Brain microvascular endothelial cell (primary cell): ENCODE data around the gene XKR3.

ENCODE experiments used
- DNase-seq: peaks from one replicate; pipeline ENCODE4 v3.0.0-alpha.2; 2020
- H3K27ac ChIP-seq: fragments of 250-450 bp; sonication (Bioruptor Pico); 2 replicates; pipeline ENCODE4 v1.5.1; 2020; ENCODE audit warnings: mild to moderate bottlenecking, moderate library complexity
- H3K27me3 ChIP-seq: fragments of 250-450 bp; sonication (Bioruptor Pico); replicated peaks from 2 replicates; pipeline ENCODE4 v1.5.1; 2020; ENCODE audit warnings: mild to moderate bottlenecking
- H3K36me3 ChIP-seq: fragments of 250-450 bp; sonication (Bioruptor Pico); replicated peaks from 2 replicates; pipeline ENCODE4 v1.5.1; 2020; ENCODE audit warnings: mild to moderate bottlenecking
- H3K4me3 ChIP-seq: 2 replicates; pipeline ENCODE4 v1.5.1; 2011; ENCODE audit warnings: low read depth, mild to moderate bottlenecking, control low read depth, low read length, moderate library complexity
- in situ Hi-C: cut with HindIII; loops from 2 replicates; pipeline ENCODE4 v1.10.0; 2017; ENCODE audit warnings: low sequenced_read_pairs, low pct_ligation_motif_present
- TF ChIP-seq, protein P1 (sequence below): IDR thresholded peaks from 2 replicates; pipeline ENCODE4 v1.5.1; 2011; ENCODE audit warnings: low read depth, mild to moderate bottlenecking, moderate library complexity, low read length, control low read depth, inconsistent platforms; ENCODE audit errors: missing control alignments

XKR3 gene

DNA sequence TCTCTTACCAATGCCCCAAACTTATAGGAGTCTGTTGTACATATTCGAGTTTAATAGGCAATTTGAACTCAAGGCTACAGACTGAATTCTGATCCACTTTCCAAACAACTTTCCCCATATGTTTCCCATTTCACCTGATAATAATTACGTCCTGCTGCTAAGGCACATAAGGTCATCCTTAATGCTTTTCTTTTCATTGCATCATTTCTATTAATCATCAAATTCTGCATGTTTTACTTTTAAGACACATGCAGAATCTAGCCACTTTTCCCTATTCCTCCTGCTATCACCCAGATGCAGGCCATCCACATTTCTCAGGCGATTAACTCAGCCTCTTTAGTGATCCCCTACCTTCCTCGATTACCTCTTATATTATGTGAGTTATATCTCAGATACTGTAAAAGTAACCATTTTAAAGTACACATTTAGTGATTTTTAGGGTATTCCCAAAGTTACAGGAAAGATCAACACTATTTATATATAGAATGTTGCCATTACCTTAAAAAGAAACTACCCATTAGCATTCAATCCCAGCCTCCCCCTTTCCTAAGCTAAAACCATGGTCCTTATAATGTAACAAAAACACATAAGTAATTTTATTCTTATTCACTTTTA is 14.9 kb downstream of the XKR3 start:
- TF ChIP-seq, protein P1, sequence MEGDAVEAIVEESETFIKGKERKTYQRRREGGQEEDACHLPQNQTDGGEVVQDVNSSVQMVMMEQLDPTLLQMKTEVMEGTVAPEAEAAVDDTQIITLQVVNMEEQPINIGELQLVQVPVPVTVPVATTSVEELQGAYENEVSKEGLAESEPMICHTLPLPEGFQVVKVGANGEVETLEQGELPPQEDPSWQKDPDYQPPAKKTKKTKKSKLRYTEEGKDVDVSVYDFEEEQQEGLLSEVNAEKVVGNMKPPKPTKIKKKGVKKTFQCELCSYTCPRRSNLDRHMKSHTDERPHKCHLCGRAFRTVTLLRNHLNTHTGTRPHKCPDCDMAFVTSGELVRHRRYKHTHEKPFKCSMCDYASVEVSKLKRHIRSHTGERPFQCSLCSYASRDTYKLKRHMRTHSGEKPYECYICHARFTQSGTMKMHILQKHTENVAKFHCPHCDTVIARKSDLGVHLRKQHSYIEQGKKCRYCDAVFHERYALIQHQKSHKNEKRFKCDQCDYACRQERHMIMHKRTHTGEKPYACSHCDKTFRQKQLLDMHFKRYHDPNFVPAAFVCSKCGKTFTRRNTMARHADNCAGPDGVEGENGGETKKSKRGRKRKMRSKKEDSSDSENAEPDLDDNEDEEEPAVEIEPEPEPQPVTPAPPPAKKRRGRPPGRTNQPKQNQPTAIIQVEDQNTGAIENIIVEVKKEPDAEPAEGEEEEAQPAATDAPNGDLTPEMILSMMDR, result no peak
- no peaks in the 10 kb centered on the region for H3K36me3 ChIP-seq
- H3K27me3 ChIP-seq, result no peaks in the 10 kb centered on the region
- H3K27ac ChIP-seq, result no peak overlapping the region
- in situ Hi-C loops, result no loop called here
- H3K4me3 ChIP-seq, result no peak overlapping the region
- DNase-seq, result no peak

DNA sequence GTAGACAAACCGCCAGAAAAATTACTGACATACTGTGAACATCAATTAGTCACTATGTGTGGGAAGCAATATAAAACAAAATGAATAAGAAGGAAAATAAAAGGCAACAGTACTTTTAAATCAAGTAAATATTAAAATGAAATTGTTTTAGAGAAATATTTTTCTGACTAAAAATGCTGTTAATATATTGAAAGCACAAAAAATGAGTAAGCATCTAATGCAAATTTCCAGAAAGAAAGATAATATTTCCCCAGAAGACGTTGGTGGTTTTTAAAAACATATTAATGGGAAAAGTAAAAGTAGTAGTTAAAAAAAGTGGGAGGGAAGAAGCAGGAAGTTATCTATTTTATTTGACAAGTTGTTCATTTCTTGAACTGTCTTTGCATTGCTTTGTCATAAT is 16.5 kb downstream of the XKR3 start:
- Histone ChIP-seq H3K27ac (no peak overlapping the region), H3K36me3 (no peaks in the 10 kb centered on the region), H3K4me3 (no peak overlapping the region), H3K27me3 (no peaks in the 10 kb centered on the region)
- TF ChIP-seq, protein P1, result no peak
- DNase-seq, result no peak
- in situ Hi-C loops, result no loop called here

DNA sequence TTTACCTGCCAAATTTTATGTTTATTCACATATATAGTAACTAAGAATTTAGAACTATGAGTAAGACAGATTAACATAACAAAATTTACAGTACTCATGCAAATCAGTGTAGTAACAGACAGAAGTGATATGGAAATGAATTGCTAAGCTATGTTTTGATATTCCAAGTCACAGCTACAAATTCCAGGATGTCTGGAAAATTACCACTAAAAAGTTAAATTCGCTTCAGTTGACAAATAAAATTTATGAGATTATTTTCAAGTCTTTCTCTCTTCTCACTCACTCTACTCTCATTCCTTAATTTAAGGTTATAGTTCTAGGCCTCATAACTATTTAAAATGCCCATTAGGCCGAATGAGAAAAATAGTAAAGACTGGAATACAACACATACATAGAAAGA is 18.1 kb downstream of the XKR3 start:
- in situ Hi-C loops, result no loop called here
- TF ChIP-seq, protein P1, result no peak
- no peak overlapping the region for H3K27ac ChIP-seq
- H3K4me3 ChIP-seq, result no peak overlapping the region
- no peaks in the 10 kb centered on the region for H3K27me3 ChIP-seq
- DNase-seq, result no peak
- no peaks in the 10 kb centered on the region for H3K36me3 ChIP-seq

DNA sequence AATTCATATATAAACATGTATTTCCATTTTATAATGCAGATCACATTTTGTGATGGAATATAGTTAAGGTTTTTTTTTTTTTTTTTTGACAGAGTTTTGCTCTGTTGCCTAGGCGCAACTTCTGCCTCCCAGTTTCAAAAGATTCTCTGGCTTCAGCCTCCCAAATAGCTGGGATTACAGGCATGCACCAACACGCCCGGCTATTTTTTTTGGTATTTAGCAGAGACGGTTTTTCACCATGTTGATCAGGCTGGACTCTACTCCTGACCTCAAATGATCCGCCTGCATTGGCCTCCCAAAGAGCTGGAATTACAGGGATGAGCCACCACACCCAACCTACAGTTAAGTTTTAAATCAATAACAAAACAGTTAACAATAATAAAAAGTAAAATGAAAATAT is 18.8 kb downstream of the XKR3 start:
- in situ Hi-C loops, result no loop called here
- Histone ChIP-seq H3K27ac (no peak overlapping the region), H3K27me3 (no peaks in the 10 kb centered on the region), H3K36me3 (no peaks in the 10 kb centered on the region), H3K4me3 (no peak overlapping the region)
- no peak for DNase-seq
- TF ChIP-seq, protein P1, result no peak

DNA sequence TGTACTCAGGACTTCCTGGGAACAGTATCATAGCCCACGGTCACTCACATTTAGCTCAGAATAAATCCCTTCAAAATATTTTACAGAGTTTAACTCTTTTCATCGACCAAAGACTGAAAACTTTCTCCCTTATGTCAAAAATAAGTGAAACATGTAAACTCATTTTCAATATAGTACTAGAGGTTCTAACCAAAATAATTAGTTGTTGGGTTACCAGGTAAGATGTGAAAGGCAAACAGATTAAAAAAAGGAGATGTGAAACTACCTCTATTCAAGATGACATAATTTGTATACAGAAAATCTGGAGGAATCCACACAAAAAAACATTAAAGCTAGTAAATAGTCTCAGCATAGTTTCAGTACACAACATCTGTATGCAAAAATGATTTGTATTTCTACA is 20.3 kb downstream of the XKR3 start:
- Histone ChIP-seq H3K27me3 (no peaks in the 10 kb centered on the region), H3K27ac (no peak overlapping the region), H3K36me3 (no peaks in the 10 kb centered on the region), H3K4me3 (no peak overlapping the region)
- in situ Hi-C loops, result no loop called here
- TF ChIP-seq, protein P1, result no peak
- DNase-seq, result no peak

DNA sequence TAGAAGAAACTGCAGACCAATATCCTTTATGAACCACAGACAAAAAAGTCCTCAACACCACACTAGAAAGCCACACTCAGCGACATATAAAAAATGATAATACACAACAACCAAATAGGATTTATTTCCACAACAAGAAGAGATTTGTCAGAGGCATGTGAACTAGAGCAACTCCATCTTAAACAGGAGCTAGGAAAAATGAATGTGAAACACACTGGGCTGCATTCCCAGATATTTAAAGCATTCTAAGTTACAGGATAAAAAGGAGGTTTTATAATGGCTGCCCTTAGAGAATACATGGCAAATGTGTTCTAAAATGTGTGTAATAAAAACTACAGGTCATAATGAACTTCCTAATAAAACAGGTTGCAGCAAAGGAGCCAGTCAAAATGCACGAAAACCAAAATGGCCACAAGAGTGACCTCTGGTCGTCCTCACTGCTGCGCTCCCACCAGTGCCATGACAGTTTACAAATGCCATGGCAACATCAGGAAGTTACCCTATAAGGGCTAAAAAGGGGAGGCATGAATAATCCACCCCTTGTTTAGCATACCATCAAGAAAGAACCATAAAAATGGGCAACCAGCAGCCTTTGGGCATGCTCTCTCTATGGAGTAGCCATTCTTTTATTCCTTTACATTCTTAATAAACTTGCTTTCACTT is 21.8 kb downstream of the XKR3 start:
- H3K27ac ChIP-seq, result no peak overlapping the region
- H3K27me3 ChIP-seq, result no peaks in the 10 kb centered on the region
- TF ChIP-seq, protein P1, result no peak
- in situ Hi-C loops, result no loop called here
- DNase-seq, result no peak
- no peak overlapping the region for H3K4me3 ChIP-seq
- H3K36me3 ChIP-seq, result no peaks in the 10 kb centered on the region
